ENCODE data around the gene SMIM32.

DNA sequence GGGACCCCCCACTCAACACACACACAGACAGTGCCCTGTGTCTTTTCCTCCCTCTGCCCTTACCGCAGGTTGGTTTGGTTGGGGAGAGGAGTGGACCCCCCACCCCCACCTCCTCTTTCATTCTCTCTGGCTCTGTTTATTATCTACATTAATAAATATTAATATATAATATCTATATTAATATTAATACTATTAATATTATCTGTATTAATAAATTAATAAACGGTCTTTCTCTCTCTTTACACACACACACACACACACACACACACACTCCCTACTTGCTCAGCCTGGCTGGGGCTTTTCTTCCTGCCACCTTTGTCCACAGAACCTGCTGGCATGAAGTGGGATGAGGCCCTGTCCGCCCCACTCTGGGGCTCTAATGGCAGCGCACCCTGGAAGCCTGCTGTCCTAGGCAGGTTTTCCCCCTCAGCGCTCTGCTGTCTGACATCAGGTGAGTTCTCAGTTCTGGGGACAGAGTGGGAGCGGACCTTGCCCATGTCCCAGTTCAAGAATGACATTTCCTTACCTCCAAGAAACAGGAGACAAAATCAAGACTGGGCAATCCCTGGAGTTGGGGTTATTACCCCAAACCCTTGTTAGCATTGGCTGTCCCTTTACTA lies 10.5 kb upstream of the SMIM32 start:
- no peak for TF ChIP-seq EZH2 (IDR thresholded peaks at IDR 0.05; ENCODE audit: low read depth)
- TF ChIP-seq, protein P1, sequence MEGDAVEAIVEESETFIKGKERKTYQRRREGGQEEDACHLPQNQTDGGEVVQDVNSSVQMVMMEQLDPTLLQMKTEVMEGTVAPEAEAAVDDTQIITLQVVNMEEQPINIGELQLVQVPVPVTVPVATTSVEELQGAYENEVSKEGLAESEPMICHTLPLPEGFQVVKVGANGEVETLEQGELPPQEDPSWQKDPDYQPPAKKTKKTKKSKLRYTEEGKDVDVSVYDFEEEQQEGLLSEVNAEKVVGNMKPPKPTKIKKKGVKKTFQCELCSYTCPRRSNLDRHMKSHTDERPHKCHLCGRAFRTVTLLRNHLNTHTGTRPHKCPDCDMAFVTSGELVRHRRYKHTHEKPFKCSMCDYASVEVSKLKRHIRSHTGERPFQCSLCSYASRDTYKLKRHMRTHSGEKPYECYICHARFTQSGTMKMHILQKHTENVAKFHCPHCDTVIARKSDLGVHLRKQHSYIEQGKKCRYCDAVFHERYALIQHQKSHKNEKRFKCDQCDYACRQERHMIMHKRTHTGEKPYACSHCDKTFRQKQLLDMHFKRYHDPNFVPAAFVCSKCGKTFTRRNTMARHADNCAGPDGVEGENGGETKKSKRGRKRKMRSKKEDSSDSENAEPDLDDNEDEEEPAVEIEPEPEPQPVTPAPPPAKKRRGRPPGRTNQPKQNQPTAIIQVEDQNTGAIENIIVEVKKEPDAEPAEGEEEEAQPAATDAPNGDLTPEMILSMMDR (conservative IDR thresholded peaks at IDR 0.05), result no peak
